HL-60 (cell line): Measurements from ENCODE around the gene SLC17A7.

Experiments used
- DNase-seq, 2 experiments: peaks; one replicate each; pipeline ENCODE4 v3.0.0-alpha.2; 2010 to 2020; ENCODE audit warnings: low read depth in 1 of 2, low spot score in 1 of 2
- H3K27ac ChIP-seq: fragments of 250-450 bp; sonication (Bioruptor Pico); replicated peaks from 2 replicates; pipeline ENCODE4 v1.5.1; 2020; ENCODE audit warnings: mild to moderate bottlenecking, moderate library complexity
- H3K27me3 ChIP-seq: fragments of 250-450 bp; sonication (Bioruptor Pico); 2 replicates; pipeline ENCODE4 v1.5.1; 2021; ENCODE audit warnings: mild to moderate bottlenecking, moderate library complexity; ENCODE audit not compliant: insufficient read depth, poor library complexity, severe bottlenecking
- H3K4me3 ChIP-seq: replicated peaks from 2 replicates; pipeline ENCODE4 v1.5.1; 2011; ENCODE audit warnings: mild to moderate bottlenecking, control low read depth, low read length; ENCODE audit not compliant: insufficient read depth
- GABPA ChIP-seq: IDR thresholded peaks from 2 replicates; pipeline ENCODE4 v1.6.1; 2012; ENCODE audit warnings: low read depth
- POLR2AphosphoS5 ChIP-seq: IDR thresholded peaks from 2 replicates; pipeline ENCODE4 v1.6.1; 2012; ENCODE audit warnings: low read depth
- SPI1 ChIP-seq: IDR thresholded peaks from 2 replicates; pipeline ENCODE4 v1.6.1; 2012; ENCODE audit warnings: low read depth, mild to moderate bottlenecking, borderline replicate concordance
- TF ChIP-seq, protein P1 (sequence below): IDR thresholded peaks from one replicate; pipeline ENCODE4 v1.5.1; 2011; ENCODE audit warnings: low read length, control low read depth, inconsistent platforms; ENCODE audit not compliant: insufficient read depth
- TF ChIP-seq, protein P2 (sequence below): IDR thresholded peaks from 2 replicates; pipeline ENCODE4 v1.6.1; 2012; ENCODE audit warnings: low read depth; ENCODE audit not compliant: insufficient replicate concordance

The SLC17A7 gene

DNA sequence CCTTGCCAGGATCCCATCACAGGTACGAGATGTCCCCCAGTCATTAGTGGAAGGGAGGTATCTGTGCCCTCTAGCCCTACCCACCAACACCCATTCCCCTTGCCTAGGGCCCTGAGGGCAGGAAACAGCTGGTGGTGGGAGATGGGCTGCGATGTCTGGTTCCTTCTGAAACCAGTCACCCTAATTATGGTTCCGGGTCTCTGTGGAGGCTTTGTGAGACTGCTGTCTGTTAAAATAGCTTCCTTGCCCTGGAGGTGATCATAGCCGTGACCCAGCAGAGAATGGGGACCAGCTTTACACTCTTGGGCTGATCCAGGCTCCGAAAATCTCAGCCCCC is 17.2 kb upstream of the SLC17A7 start:
- no peak overlapping the region for H3K4me3 ChIP-seq
- H3K27ac ChIP-seq, result no peak overlapping the region
- no peaks in the 10 kb centered on the region for H3K27me3 ChIP-seq
- DNase-seq, result no peak
- TF ChIP-seq SPI1 (no peak), GABPA (no peak), POLR2AphosphoS5 (no peak)
- TF ChIP-seq, protein P1, sequence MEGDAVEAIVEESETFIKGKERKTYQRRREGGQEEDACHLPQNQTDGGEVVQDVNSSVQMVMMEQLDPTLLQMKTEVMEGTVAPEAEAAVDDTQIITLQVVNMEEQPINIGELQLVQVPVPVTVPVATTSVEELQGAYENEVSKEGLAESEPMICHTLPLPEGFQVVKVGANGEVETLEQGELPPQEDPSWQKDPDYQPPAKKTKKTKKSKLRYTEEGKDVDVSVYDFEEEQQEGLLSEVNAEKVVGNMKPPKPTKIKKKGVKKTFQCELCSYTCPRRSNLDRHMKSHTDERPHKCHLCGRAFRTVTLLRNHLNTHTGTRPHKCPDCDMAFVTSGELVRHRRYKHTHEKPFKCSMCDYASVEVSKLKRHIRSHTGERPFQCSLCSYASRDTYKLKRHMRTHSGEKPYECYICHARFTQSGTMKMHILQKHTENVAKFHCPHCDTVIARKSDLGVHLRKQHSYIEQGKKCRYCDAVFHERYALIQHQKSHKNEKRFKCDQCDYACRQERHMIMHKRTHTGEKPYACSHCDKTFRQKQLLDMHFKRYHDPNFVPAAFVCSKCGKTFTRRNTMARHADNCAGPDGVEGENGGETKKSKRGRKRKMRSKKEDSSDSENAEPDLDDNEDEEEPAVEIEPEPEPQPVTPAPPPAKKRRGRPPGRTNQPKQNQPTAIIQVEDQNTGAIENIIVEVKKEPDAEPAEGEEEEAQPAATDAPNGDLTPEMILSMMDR, result no peak
- TF ChIP-seq, protein P2, sequence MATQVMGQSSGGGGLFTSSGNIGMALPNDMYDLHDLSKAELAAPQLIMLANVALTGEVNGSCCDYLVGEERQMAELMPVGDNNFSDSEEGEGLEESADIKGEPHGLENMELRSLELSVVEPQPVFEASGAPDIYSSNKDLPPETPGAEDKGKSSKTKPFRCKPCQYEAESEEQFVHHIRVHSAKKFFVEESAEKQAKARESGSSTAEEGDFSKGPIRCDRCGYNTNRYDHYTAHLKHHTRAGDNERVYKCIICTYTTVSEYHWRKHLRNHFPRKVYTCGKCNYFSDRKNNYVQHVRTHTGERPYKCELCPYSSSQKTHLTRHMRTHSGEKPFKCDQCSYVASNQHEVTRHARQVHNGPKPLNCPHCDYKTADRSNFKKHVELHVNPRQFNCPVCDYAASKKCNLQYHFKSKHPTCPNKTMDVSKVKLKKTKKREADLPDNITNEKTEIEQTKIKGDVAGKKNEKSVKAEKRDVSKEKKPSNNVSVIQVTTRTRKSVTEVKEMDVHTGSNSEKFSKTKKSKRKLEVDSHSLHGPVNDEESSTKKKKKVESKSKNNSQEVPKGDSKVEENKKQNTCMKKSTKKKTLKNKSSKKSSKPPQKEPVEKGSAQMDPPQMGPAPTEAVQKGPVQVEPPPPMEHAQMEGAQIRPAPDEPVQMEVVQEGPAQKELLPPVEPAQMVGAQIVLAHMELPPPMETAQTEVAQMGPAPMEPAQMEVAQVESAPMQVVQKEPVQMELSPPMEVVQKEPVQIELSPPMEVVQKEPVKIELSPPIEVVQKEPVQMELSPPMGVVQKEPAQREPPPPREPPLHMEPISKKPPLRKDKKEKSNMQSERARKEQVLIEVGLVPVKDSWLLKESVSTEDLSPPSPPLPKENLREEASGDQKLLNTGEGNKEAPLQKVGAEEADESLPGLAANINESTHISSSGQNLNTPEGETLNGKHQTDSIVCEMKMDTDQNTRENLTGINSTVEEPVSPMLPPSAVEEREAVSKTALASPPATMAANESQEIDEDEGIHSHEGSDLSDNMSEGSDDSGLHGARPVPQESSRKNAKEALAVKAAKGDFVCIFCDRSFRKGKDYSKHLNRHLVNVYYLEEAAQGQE, result no peak

DNA sequence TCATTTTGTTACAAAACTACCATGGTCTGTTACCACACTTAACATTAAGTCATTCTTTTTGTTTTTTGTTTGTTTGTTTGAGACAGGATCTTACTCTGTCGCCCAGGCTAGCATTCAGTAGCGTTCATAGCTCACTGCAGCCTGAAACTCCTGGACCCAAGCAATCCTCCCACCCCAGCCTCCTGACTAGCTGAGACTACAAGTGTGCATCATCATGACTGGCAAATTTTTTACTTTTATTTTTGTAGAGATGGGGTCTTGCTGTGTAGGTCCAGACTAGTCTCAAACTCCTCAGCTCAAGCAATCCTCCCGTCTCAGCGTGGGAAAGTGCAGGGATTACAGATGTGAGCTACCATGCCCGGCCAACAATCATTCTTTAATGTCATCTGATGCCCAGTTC is 15.0 kb upstream of the SLC17A7 start:
- no peaks in the 10 kb centered on the region for H3K27me3 ChIP-seq
- H3K27ac ChIP-seq, result no peak overlapping the region
- TF ChIP-seq, protein P2, result no peak
- TF ChIP-seq, protein P1, result no peak
- no peak for TF ChIP-seq GABPA
- no peak for TF ChIP-seq SPI1
- TF ChIP-seq POLR2AphosphoS5, result no peak
- no peak overlapping the region for H3K4me3 ChIP-seq
- DNase-seq, result no peak

DNA sequence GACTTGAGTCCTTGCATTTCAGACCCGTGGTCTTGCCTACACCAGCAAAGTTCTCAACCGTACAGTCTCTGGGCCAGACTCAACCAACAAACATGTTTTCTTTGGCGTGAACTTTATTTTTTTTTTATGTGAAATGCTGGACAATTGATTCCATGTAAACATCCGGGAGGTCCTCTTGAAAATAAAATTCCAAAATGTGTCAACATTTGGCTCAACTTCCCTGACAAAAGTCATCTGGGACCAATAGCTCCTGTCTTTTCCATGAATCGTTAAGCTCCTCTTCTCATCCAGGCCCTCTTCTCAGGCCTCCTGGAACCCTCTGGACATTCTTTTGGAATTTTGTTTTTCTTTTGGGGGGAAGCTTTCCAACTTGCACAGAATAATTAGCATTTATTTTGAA is 14.4 kb upstream of the SLC17A7 start:
- DNase-seq, result no peak
- TF ChIP-seq POLR2AphosphoS5 (no peak), GABPA (no peak), SPI1 (no peak)
- TF ChIP-seq, protein P2, result no peak
- TF ChIP-seq, protein P1, result no peak
- no peaks in the 10 kb centered on the region for H3K27me3 ChIP-seq
- H3K27ac ChIP-seq, result no peak overlapping the region
- no peak overlapping the region for H3K4me3 ChIP-seq
